B cell (primary cell): ENCODE results near the gene NRF1. TPM values are rescaled to one million over a fixed set of nuclear protein-coding genes. Genes with fewer than 3 reads are reported as not detected.

ENCODE experiments used
- ATAC-seq: fragments of 200-7000 bp; cut with Tn5 transposase; one replicate; pipeline ENCODE4 v1.10.0; 2021; ENCODE audit warnings: low read depth, mild to moderate bottlenecking, moderate number of reproducible peaks, moderate library complexity
- CTCF ChIA-PET: fragments of 350-600 bp; sonication (Branson Sonifier 250); formaldehyde crosslinking; loops from one replicate; lab custom pipeline; 2021; ENCODE audit warnings: antibody characterized with exemption, inconsistent platforms; lab: Charles Lee
- POLR2A ChIA-PET: fragments of 350-600 bp; sonication (Branson Sonifier 250); formaldehyde crosslinking; loops from one replicate; lab custom pipeline; 2021; ENCODE audit warnings: antibody characterized with exemption; lab: Charles Lee
- DNase-seq: peaks from one replicate; pipeline ENCODE4 v3.0.0; 2013
- H2AFZ ChIP-seq: 2 replicates; pipeline ENCODE4 v1.6.1; 2012; ENCODE audit warnings: mild to moderate bottlenecking, low read depth, low read length; ENCODE audit not compliant: insufficient read depth, poor library complexity, severe bottlenecking
- H3K27ac ChIP-seq, 2 donors: 1 replicate in 1 of 2; 2 replicates in 1 of 2; pipeline ENCODE4 v1.5.1; 2012 to 2013; ENCODE audit warnings: low read length in 2 of 2, mild to moderate bottlenecking in 2 of 2, moderate library complexity in 1 of 2
- H3K27me3 ChIP-seq, 4 experiments: fragments of 200-600 bp in 1 of 4; sonication (generic) in 1 of 4; replicated peaks in 1 of 4; 1 replicate in 2 of 4; 2 replicates in 2 of 4; pipeline versions ENCODE4 v1.6.1 to v1.7.0; 2013 to 2016; ENCODE audit warnings: low read length in 3 of 4, mild to moderate bottlenecking in 2 of 4, mixed read lengths in 1 of 4, moderate library complexity in 1 of 4; ENCODE audit not compliant: insufficient read depth in 4 of 4, control insufficient read depth in 3 of 4; ENCODE audit errors: control extremely low read depth in 1 of 4
- H3K36me3 ChIP-seq, 2 experiments: replicated peaks in 1 of 2; 1 replicate in 1 of 2; 2 replicates in 1 of 2; pipeline versions ENCODE4 v1.6.1 to v1.7.1; 2013; ENCODE audit warnings: low read length in 1 of 2; ENCODE audit not compliant: insufficient read depth in 2 of 2, control insufficient read depth in 1 of 2; ENCODE audit errors: control extremely low read depth in 1 of 2, extremely low read depth in 1 of 2
- H3K4me1 ChIP-seq, 2 donors: fragments of 200-600 bp in 1 of 2; sonication (generic) in 1 of 2; 1 replicate in 1 of 2; 2 replicates in 1 of 2; pipeline versions ENCODE4 v1.5.1 to v1.6.1; 2013 to 2017; ENCODE audit warnings: low read length in 2 of 2; ENCODE audit not compliant: control insufficient read depth in 2 of 2, insufficient read depth in 2 of 2
- H3K4me2 ChIP-seq: replicated peaks from 2 replicates; pipeline ENCODE3; 2012; ENCODE audit warnings: mild to moderate bottlenecking, low read depth, low read length; ENCODE audit not compliant: poor library complexity, severe bottlenecking
- H3K4me3 ChIP-seq, 5 experiments: fragments of 200-600 bp in 1 of 5; sonication (generic) in 1 of 5; 1 replicate in 3 of 5; 2 replicates in 2 of 5; pipeline versions ENCODE4 v1.5.1 to v1.7.0; 2011 to 2016; ENCODE audit warnings: low read length in 4 of 5, mild to moderate bottlenecking in 4 of 5, low read depth in 2 of 5, control low read depth in 1 of 5, moderate library complexity in 1 of 5; ENCODE audit not compliant: insufficient read depth in 1 of 5; ENCODE audit errors: control extremely low read depth in 1 of 5, extremely low read depth in 1 of 5
- H3K79me2 ChIP-seq: fragments of 200-600 bp; sonication (generic); one replicate; pipeline ENCODE4 v1.6.0; 2016; ENCODE audit warnings: low read length; ENCODE audit not compliant: control insufficient read depth, insufficient read depth
- H3K9ac ChIP-seq: fragments of 200-600 bp; sonication (generic); 2 replicates; pipeline ENCODE4 v1.6.1; 2017; ENCODE audit warnings: mild to moderate bottlenecking, low read length, moderate library complexity
- H3K9me3 ChIP-seq, 3 donors: one replicate each; pipeline versions ENCODE4 v1.6.1 to v1.7.1; 2013; ENCODE audit warnings: low read length in 2 of 3; ENCODE audit not compliant: control insufficient read depth in 2 of 3, insufficient read depth in 1 of 3; ENCODE audit errors: control extremely low read depth in 1 of 3
- H4K20me1 ChIP-seq: 2 replicates; pipeline ENCODE4 v1.6.0; 2012; ENCODE audit warnings: mild to moderate bottlenecking, low read length; ENCODE audit not compliant: insufficient read depth, control insufficient read depth, poor library complexity, severe bottlenecking
- H3K27ac Mint-ChIP-seq: one replicate; pipeline ENCODE4 v1.8.0; 2021; ENCODE audit warnings: mixed read lengths
- H3K27me3 Mint-ChIP-seq: one replicate; pipeline ENCODE4 v1.8.0; 2021; ENCODE audit warnings: mixed read lengths
- H3K4me1 Mint-ChIP-seq: one replicate; pipeline ENCODE4 v1.8.0; 2021; ENCODE audit warnings: mixed read lengths
- H3K4me3 Mint-ChIP-seq: one replicate; pipeline ENCODE4 v1.8.0; 2021; ENCODE audit warnings: mixed read lengths
- H3K9me3 Mint-ChIP-seq: one replicate; pipeline ENCODE4 v1.8.0; 2022; ENCODE audit warnings: mixed read lengths; ENCODE audit not compliant: insufficient read depth
- CTCF ChIP-seq: fragments of 200-600 bp; IDR thresholded peaks from one replicate; pipeline ENCODE4 v1.8.0; 2022; ENCODE audit warnings: antibody characterized with exemption, mild to moderate bottlenecking
- EZH2 ChIP-seq: IDR thresholded peaks from 2 replicates; pipeline ENCODE4 v1.6.1; 2012; ENCODE audit warnings: borderline replicate concordance, low read depth, mild to moderate bottlenecking, moderate library complexity, low read length; ENCODE audit not compliant: insufficient read depth, poor library complexity, severe bottlenecking
- WGBS: methylation state at CpG from one replicate; pipeline ENCODE4 v1.1.5; 2013; ENCODE audit warnings: missing lambda C conversion rate; ENCODE audit not compliant: insufficient coverage; 5-methylcytosine and 5-hydroxymethylcytosine counted together
- intact Hi-C: fragments of 100-400 bp; cut with micrococcal nuclease; formaldehyde crosslinking; loops from one replicate; pipeline ENCODE4 v1.10.0; 2022
- polyA plus RNA-seq: library from polyadenylated mRNA; depleted of rRNA; stranded (reverse); fragments of >200 nt; gene quantifications from 2 replicates; pipeline ENCODE4 v1.2.3, GENCODE V29; 2012
- total RNA-seq, 2 donors: library from RNA; stranded (reverse); fragments of 120-200 nt in 1 of 2; gene quantifications; 1 replicate in 1 of 2; 2 replicates in 1 of 2; pipeline versions ENCODE4 v1.2.3 to v1.2.4, GENCODE V29; 2013 to 2022

The NRF1 gene
- total and polyA plus RNA-seq, 2 donors (not counting 1 experiment from before 2014, with no cell fraction given): 19.6 to 53.0 TPM

- Histone ChIP-seq H3K4me2 (no peak overlapping the region), H3K4me3 (no peak overlapping the region), H3K9me3 (no peaks in the 10 kb centered on the region), H3K27ac (no peak overlapping the region), H3K27me3 (no peaks in the 10 kb centered on the region), H4K20me1 (peaks cover 36% of the 10 kb centered on the region), H3K4me1 (no peaks in the 10 kb centered on the region), H3K79me2 (peaks cover 72% of the 10 kb centered on the region), H2AFZ (no peak overlapping the region), H3K36me3 (peaks cover 0 to 3% of the 10 kb centered on the region in 2 experiments), H3K9ac (no peak overlapping the region)
- Mint-ChIP-seq H3K9me3 (no peaks in the 10 kb centered on the region), H3K27ac (no peak overlapping the region), H3K27me3 (no peaks in the 10 kb centered on the region), H3K4me1 (peaks cover 11% of the 10 kb centered on the region), H3K4me3 (no peak overlapping the region)
- intact Hi-C loops: no loop called here
- no peak for ATAC-seq
- POLR2A ChIA-PET: no interaction called here
- CTCF ChIA-PET: interaction anchor here (0.6 to 5.2 kb wide), 11 partner anchors 8 to 920 kb away, joined by 3 to 42 read pairs (median 5); no protein-coding TSS in a partner anchor
- 100% methylated on average over 1 of the region's 4 CpGs for WGBS
- DNase-seq: no peak
- TF ChIP-seq EZH2 (no peak), CTCF (no peak)
Observed at GRCh38 chr7:129642871-129643549, 31.5 kb downstream of the NRF1 start.

GRCh38 chr7:129643550-129644170 is 32.1 kb downstream of the NRF1 start:
- Mint-ChIP-seq H3K27me3 (no peaks in the 10 kb centered on the region), H3K9me3 (no peaks in the 10 kb centered on the region), H3K4me1 (peaks cover 8% of the 10 kb centered on the region), H3K27ac (no peak overlapping the region), H3K4me3 (no peak overlapping the region)
- H4K20me1 ChIP-seq: peaks cover 30% of the 10 kb centered on the region
- no peak overlapping the region for H2AFZ ChIP-seq
- H3K4me2 ChIP-seq: no peak overlapping the region
- no peak for ATAC-seq
- no peak overlapping the region for H3K27ac ChIP-seq
- ChIA-PET CTCF (interaction anchor here (0.6 to 5.2 kb wide), 12 partner anchors 8 to 921 kb away, joined by 3 to 42 read pairs (median 4); no protein-coding TSS in a partner anchor), POLR2A (no interaction called here)
- no peaks in the 10 kb centered on the region for H3K27me3 ChIP-seq
- TF ChIP-seq EZH2 (no peak), CTCF (no peak)
- no peak overlapping the region for H3K4me3 ChIP-seq
- no peaks in the 10 kb centered on the region for H3K9me3 ChIP-seq
- H3K4me1 ChIP-seq: no peaks in the 10 kb centered on the region
- H3K36me3 ChIP-seq: peaks cover 0 to 3% of the 10 kb centered on the region in 2 experiments
- no peak for DNase-seq
- H3K9ac ChIP-seq: no peak overlapping the region
- intact Hi-C loops: loop anchor here (1.0 kb wide), 1 partner anchor 276 kb away; no protein-coding TSS in a partner anchor
- H3K79me2 ChIP-seq: peaks cover 71% of the 10 kb centered on the region
- WGBS: 85% methylated on average over 3 of the region's 6 CpGs
